Fibroblast of skin of scalp (primary cell): ENCODE results near the gene MICAL3.

Source experiments
- DNase-seq: peaks from one replicate; pipeline ENCODE4 v3.0.0-alpha.2; 2013

MICAL3 gene

DNA sequence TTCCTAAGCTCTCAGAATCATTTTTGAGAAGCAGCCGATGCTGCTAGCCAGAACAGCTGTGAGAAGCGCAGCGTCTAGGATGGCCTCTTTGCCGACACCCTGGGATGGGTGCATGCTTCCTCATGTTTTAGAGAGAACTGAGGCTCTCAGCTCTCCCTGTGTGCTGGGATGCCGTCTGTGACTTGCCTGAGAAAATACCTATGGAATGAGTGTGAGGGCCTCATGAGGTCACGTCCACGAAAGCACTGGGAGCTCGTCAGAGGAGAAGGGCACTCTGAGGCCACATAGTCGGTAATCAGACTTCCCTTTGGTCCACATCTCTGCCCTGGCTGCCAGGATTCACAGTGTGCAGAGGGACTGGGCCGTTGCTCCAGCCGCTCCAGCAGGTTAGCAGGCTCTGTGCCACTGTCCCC, 54.7 kb downstream of the MICAL3 start:
- peak; percentile 91 for DNase-seq

- DNase-seq: no peak
Observed at GRCh38 chr22:17968126-17968525, 56.2 kb downstream of the MICAL3 start.

- DNase-seq: no peak
Observed at GRCh38 chr22:17966403-17966717, 58.0 kb downstream of the MICAL3 start.

DNA sequence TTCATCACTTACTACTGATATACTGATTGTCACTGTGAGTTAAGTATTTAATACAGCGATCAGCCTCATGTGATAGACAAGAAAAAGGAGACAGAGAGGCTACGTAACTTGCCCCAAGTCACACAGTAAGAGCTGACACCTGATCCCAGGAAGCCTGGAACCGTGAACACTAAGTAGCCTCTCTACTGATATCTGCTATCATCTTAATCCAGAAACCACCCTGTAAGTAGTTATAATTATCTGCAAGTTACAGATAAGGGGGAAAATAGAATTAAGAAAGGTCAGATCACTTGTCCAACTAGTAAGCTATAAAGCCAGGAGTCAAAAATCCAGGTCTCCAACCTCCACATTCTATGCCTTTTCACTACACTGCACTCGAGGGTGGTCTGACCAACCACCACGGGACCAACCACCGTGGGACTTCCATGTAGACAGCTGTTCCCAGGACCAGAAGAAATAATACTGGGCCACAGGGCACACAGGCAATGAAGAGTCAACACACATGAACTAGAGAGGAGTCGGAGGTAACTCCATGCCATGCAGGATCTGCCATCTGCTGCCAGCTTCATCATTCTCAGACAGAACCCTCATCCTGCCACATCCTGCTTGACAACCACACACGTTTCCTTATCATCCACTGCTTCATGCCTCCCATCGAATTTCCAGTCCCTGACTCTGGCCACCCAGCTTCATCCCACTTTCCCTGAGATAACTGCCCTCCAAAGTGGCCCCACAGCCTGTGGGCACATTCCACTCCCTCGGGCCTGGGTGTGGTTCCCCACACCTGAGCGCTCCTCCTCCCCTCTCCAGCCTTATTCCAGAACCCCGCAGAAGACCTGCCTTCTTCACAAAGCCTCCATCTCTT, 58.6 kb downstream of the MICAL3 start:
- DNase-seq: no peak

DNA sequence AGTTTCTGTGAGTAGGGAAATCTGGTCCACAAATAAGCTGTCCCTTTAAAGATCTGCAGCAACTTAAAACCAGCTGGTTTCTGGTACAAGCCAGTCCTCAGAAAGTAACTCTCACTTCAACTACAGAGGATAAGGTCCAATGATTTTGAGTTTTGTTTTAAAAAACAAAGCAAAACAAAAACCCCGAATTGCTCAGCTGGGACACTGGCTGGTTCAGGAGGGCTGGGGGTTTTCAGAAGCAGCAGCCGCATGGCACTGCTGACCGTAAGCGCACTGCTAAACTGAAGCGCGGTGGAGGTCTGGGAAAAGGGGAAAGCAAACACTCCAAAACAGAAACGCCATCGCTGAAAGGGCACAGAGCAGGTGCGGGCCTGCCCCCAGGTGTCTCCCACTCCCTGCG, 59.7 kb downstream of the MICAL3 start:
- no peak for DNase-seq

- peak; percentile 63 for DNase-seq
Observed at GRCh38 chr22:17964156-17964555, 60.2 kb downstream of the MICAL3 start.

DNA sequence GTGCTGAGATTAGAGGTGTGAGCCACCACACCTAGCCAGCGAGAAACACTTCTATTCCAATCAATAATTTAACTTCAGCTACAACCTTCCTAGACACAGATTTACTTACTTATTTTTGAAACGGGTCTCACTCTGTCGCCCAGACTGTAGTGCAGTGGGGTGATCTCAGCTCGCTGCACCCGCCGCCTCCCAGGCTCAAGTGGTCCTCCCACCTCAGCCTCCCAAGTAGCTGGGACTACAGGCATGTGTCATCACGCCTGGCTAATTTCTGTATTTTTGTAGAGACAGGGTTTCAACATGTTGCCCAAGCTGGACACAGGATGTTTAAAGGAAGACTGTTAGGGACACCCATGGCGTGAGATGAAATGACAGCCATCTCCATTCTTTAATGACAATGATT, 61.3 kb downstream of the MICAL3 start:
- DNase-seq: no peak

DNA sequence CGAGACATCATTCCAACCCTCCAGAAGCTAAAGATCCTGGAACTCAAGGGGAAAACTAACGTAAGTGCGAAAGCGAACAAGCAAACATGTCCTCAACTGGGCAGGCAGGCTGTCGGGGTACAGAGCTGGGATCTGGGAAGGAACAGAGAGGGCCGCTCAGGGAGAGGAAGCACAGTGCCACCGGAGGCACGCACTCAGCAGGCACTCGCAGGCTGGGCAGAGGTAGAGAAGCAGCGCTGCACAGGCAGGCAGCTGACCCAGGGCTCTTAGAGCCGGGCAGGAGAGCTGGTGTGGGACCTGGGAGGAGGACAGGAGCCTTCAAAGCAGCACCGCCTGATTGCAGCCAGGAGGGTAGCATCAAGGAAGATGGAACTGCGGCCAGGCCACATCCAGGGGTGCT, 62.2 kb downstream of the MICAL3 start:
- DNase-seq: no peak

GRCh38 chr22:17961446-17961729, 63.0 kb downstream of the MICAL3 start:
- DNase-seq: no peak

GRCh38 chr22:17960695-17961445, 63.5 kb downstream of the MICAL3 start:
- no peak for DNase-seq

GRCh38 chr22:17960011-17960410, 64.3 kb downstream of the MICAL3 start:
- no peak for DNase-seq

GRCh38 chr22:17958166-17958565, 66.2 kb downstream of the MICAL3 start:
- no peak for DNase-seq

DNA sequence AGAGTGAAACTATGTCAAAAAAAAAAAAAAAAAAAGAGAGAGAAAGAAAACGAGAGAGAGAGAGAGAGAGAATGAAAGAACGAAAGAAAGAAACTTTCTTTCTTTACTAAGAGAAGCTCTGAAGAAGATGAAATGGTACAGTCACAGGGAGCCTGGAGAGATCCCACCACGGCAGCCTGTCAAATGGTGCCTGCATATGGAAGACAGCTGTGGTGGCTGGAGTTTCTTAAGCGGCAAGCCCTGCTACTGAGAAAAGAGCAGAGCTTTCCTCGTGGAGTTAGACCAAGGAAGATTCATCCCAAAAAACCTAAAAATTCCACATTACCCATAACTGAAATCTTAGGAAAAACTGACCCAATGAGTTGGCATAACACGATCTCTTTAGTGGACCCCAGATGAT, 66.7 kb downstream of the MICAL3 start:
- DNase-seq: no peak

GRCh38 chr22:17957204-17957603, 67.2 kb downstream of the MICAL3 start:
- DNase-seq: no peak

- no peak for DNase-seq
Observed at GRCh38 chr22:17956630-17957029, 67.7 kb downstream of the MICAL3 start.

DNA sequence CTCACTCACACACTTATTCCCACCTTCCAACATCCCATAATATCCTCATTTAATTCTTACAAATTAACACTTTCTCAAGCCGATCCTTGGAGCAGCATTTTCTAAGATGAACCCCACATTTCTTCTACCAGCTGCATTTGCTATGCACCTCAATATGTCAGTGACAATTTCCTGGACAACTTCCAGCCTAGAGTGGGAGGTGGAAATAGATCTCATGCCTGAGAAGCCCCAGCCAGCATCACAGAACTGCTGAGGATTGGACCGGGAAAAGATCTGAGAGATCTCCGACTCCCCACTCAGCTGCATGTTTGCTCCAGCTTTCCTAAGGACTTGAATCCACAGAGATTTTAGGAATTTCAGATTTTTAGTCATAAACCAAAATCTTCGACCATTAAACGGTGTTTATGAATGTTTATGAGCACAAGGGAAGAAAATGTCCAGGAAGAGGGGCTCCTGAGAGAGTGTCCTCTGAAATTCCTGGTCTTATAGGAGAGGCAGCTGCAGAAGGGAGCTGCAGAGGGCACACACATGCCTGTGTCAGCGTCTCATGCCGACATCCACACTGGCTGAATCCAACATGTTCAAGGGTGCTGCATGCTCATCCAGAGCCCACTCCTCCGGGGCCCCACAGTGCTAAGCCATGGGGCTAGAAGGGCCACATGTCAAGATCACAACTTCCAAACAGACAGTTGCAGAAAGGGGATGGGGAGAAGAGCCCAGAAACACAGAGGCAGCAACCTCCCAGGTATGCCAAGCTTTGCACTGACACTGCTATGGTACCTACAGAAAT, 68.6 kb downstream of the MICAL3 start:
- DNase-seq: no peak

DNA sequence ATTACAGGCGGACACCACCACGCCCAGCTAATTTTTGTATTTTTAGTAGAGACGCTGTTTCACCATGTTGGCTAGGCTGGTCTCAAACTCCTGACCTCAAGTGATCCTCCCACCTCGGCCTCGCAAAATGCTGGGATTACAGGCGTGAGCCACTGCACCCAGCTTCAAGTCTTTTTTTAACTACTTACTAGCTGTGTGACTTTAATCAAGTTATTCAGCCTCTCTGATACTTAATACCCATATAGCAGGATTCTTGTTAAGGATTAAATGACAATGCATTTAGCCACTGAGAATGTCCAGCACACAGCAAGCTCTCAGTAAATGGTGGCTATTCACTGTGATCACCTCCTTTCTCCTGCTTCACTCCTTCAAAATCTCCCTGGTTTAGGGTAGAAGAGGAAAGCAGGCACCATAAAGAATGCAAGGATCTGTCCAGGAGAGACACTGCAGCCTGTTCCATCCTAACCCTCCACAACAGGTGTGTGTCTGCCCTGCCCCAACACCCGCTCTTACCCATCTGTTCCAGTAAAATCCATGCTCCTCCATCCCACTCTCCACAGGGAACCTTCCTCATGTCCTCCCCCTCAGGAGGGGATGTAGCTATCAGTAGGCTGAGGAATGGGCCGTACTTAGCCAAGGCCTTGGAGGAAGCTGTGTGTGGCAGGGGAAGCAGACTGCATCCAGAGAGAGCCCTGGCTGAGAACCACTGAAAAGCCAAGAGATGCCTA, 69.3 kb downstream of the MICAL3 start:
- DNase-seq: no peak

GRCh38 chr22:17954200-17954859, 70.0 kb downstream of the MICAL3 start:
- no peak for DNase-seq

DNA sequence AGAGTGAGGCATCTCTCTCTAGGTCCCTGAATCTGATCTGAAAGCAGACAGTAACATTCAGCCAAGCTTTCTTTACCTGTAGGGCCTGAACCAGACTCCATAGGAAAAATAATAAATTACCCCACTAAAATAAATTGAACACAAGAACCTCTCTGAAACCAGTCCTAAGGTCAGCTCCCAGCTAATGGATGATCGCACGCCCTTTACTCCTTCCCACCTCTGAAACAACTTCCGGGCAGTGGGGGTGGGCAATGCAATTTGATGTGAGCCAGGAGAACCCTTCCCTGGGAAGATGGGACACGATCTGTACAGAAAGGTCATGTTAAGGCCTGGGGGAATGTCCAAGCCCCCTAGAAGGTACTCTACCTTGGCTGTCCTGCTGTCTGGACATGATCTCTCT, 71.2 kb downstream of the MICAL3 start:
- no peak for DNase-seq

- no peak for DNase-seq
Observed at GRCh38 chr22:17952273-17952801, 72.0 kb downstream of the MICAL3 start.

DNA sequence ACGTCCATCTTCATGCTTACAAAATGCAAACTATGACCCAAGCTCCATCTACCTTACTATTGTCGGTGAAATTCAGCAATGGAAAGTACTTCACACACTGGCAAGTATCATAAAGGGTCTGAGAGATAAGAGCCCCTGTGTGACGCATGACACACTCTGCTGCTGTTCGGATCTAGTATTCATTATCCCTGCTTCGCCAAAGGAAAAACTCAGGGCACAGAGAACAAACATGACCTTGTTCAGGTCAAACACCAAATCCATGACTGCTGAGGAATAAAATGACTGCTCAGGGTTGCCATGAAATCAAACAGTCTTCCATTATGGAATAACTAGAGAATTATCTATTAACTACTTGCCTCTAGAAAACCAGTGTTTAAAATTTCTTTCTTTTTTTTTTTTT, 73.0 kb downstream of the MICAL3 start:
- no peak for DNase-seq

GRCh38 chr22:17950651-17951214, 73.6 kb downstream of the MICAL3 start:
- peak; percentile 36 for DNase-seq
